Right lobe of liver (tissue), 6 donors: ENCODE data around the gene ITGA8. TPM values are rescaled to one million over a fixed set of nuclear protein-coding genes. Genes with fewer than 3 reads are reported as not detected.

Source experiments
- ATAC-seq, 4 donors: fragments of 200-7000 bp; cut with Tn5 transposase; one replicate each; pipeline ENCODE4 v1.9.1; 2020; ENCODE audit warnings: mild to moderate bottlenecking in 4 of 4, moderate library complexity in 4 of 4
- DNase-seq, 3 donors: peaks; one replicate each; pipeline ENCODE4 v3.0.0-alpha.2; 2020
- H3K27ac ChIP-seq, 3 donors: fragments of 200-600 bp; one replicate each; pipeline ENCODE4 v1.8.0; 2022
- H3K27me3 ChIP-seq, 2 donors: fragments of 200-600 bp; one replicate each; pipeline ENCODE4 v1.8.0; 2022
- H3K36me3 ChIP-seq, 4 donors: fragments of 200-600 bp; sonication (generic) in 1 of 4; one replicate each; pipeline versions ENCODE4 v1.5.1 to v1.8.0; 2017 to 2022; ENCODE audit warnings: control low read depth in 1 of 4
- H3K4me1 ChIP-seq, 4 donors: fragments of 200-600 bp; sonication (generic) in 1 of 4; one replicate each; pipeline versions ENCODE4 v1.5.1 to v1.8.0; 2017 to 2022; ENCODE audit warnings: control low read depth in 1 of 4
- H3K4me3 ChIP-seq, 3 donors: fragments of 200-600 bp; one replicate each; pipeline ENCODE4 v1.8.0; 2022
- H3K9me3 ChIP-seq, 4 donors: fragments of 200-600 bp; sonication (generic) in 1 of 4; one replicate each; pipeline versions ENCODE4 v1.5.1 to v1.8.0; 2017 to 2022; ENCODE audit warnings: control low read depth in 1 of 4
- CTCF ChIP-seq, 4 donors: fragments of 200-600 bp in 3 of 4; fragments of 450-650 bp in 1 of 4; IDR thresholded peaks; one replicate each; pipeline versions ENCODE4 v1.5.1 to v1.8.0; 2016 to 2022; ENCODE audit warnings: antibody characterized with exemption in 4 of 4, mild to moderate bottlenecking in 2 of 4
- POLR2A ChIP-seq: fragments of 450-650 bp; IDR thresholded peaks from one replicate; pipeline ENCODE4 v1.6.1; 2017; ENCODE audit warnings: antibody characterized with exemption, mild to moderate bottlenecking
- WGBS: methylation state at CpG from one replicate; pipeline ENCODE4 v1.1.6; 2018; ENCODE audit warnings: low coverage, low lambda C conversion rate; ENCODE audit not compliant: insufficient coverage; ENCODE audit errors: missing lambda C conversion rate; 5-methylcytosine and 5-hydroxymethylcytosine counted together
- intact Hi-C, 2 donors: fragments of 100-400 bp; cut with DNase I; formaldehyde crosslinking; loops; one replicate each; pipeline versions ENCODE4 v1.11.2 to v1.14.1; 2022
- total RNA-seq, 6 experiments: library from RNA; depleted of rRNA in 2 of 6; stranded (reverse); fragments of >200 nt in 2 of 6; fragmentation: NEBNext Ultra II Directional in 3 of 6; extraction: Animal tissue kit (Norgen Biotek cat#: 25700) in 3 of 6; gene quantifications; one replicate each; pipeline versions ENCODE4 v1.1.0 to v1.2.4, GENCODE V29; 2016 to 2023
- donor health status: DM: no; HTN: yes; CAD: no.
- donor health status: DM: no; HTN: no; CAD: no.
- donor health status: DM: no; HTN: no; CAD: no.
- donor health status: DM: no; HTN: yes; CAD: no.
- donor health status: DM: no; HTN: yes; CAD: no.

ITGA8 gene
- total RNA-seq, 6 experiments from 2014 or later = 0.18 to 0.80 (median 0.36) TPM

DNA sequence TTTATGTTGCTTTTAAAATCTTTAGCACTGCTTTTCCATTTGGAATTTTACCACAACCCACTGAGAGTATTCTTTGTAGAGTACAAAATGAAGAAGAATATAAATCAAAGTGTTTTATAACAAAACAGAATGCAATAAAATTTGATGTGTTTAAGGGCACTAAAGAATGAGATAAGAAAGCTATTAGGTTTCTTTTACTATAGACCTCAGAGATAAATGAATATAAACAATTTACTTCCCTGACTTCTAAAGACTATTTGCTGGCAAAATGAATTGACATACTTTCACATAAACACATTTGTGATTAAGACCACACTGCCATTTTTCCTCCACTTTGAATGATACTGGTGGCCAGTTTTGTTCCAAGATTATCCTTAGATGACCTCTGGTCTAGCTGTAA is 124.5 kb downstream of the ITGA8 start:
- H3K4me1 ChIP-seq = no peaks in the 10 kb centered on the region
- no peaks in the 10 kb centered on the region for H3K27me3 ChIP-seq
- no peaks in the 10 kb centered on the region for H3K36me3 ChIP-seq
- no peak overlapping the region for H3K27ac ChIP-seq
- ATAC-seq = no peak
- H3K9me3 ChIP-seq = no peaks in the 10 kb centered on the region
- H3K4me3 ChIP-seq = no peak overlapping the region
- intact Hi-C loops = no loop called here
- TF ChIP-seq CTCF (IDR thresholded peaks at IDR 0.05) (no peak), POLR2A (no peak)
- no peak for DNase-seq

DNA sequence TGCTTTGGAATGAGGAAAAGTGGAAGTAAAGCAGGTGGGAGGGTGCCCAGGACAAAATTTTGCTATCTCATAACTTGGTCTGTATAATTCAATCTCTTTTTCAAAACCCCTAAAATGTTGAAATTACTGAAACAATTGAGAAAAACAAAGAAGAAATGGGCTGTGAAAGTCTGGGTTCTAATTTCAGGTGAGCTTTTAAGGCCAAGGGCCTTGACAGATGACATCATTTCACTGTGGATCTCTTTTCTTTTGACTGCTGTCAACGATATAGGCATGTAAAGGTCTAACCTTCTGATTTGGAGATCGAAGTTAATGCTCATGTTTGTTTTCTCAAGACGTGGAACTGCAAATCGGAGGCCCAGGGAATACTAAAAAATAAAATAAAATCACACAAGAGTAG is 127.8 kb downstream of the ITGA8 start:
- no peak overlapping the region for H3K27ac ChIP-seq
- H3K27me3 ChIP-seq = no peaks in the 10 kb centered on the region
- WGBS = 53% methylated on average over 4 of the region's 4 CpGs
- no peaks in the 10 kb centered on the region for H3K36me3 ChIP-seq
- TF ChIP-seq POLR2A (no peak), CTCF (IDR thresholded peaks at IDR 0.05) (no peak)
- H3K4me3 ChIP-seq = no peak overlapping the region
- H3K9me3 ChIP-seq = no peaks in the 10 kb centered on the region
- DNase-seq (no peak), ATAC-seq (no peak)
- intact Hi-C loops = no loop called here
- no peaks in the 10 kb centered on the region for H3K4me1 ChIP-seq

DNA sequence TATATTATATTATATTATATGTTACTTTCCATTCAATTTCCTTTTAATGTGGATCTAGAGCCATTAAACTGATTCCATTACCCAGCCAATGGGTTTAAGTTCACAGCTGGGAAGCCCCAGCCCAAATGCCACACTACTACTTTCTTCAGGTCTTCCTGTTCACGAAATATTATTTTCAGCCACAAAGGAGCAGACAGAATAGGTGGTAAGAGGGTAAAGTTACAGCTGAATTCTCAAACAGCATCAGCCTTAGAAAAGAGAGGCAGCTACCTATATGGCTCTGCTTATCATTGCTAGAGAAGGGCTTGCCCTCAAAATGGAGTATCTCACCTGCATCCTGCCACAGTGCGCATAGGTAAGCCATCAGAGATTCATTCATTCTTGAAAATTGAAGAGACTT is 128.3 kb downstream of the ITGA8 start:
- Histone ChIP-seq H3K27ac (no peak overlapping the region), H3K9me3 (no peaks in the 10 kb centered on the region), H3K36me3 (no peaks in the 10 kb centered on the region), H3K4me1 (no peaks in the 10 kb centered on the region), H3K27me3 (no peaks in the 10 kb centered on the region), H3K4me3 (no peak overlapping the region)
- 83% methylated on average over 2 of the region's 2 CpGs for WGBS
- ATAC-seq (no peak), DNase-seq (no peak)
- intact Hi-C loops = no loop called here
- TF ChIP-seq CTCF (IDR thresholded peaks at IDR 0.05) = no peak
- no peak for TF ChIP-seq POLR2A

DNA sequence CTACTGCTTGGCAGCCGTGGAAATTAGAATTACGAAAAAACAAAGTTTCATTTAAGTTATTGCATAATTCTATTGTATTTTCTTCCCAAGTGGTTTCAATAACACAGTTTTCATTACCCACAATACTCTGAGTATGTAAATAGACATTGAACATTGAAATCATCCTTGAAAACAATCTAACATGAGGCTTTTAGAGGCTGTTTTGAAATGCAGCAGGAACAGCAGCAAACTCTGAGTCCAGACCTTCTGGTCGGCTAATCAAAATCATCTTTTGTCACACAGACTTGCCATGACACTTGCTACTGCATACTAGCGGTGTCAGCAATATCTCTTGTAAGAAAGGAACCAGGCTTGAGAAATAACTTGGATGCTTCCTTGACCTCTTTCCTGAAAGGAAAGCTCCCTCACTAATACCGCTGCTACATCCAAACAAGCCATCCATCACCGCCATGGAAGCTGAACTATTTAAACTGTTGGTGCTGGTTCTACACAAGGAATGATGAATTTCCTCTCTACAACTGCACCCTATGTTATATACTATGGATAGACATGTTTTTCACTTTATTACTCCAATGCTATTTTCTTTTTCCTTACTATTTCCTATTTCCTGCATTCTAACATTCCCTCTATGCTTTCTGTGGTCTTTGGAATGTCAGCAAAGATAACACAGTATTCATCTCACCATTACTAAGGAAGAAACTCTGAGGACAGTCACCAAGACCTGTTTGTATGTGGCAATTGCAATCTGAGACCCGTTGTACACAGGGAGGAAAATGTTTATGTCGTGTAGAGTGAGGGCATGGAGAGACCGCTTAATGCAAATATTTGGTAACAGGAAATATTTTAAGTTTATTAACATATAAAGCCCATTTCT is 130.8 kb downstream of the ITGA8 start:
- H3K9me3 ChIP-seq = no peaks in the 10 kb centered on the region
- DNase-seq (no peak), ATAC-seq (peak; percentile 31 to 78 (median 62))
- no peak overlapping the region for H3K4me3 ChIP-seq
- 31% methylated on average over 9 of the region's 9 CpGs for WGBS
- H3K27ac ChIP-seq = no peak overlapping the region
- intact Hi-C loops = no loop called here
- no peaks in the 10 kb centered on the region for H3K27me3 ChIP-seq
- no peaks in the 10 kb centered on the region for H3K36me3 ChIP-seq
- no peaks in the 10 kb centered on the region for H3K4me1 ChIP-seq
- TF ChIP-seq POLR2A (no peak), CTCF (IDR thresholded peaks at IDR 0.05) (no peak)
